Body of pancreas (tissue), 4 donors: ENCODE results near the gene ARFGAP3.

Experiments used
- POLR2A ChIP-seq, 3 donors: fragments of 450-650 bp; IDR thresholded peaks; one replicate each; pipeline ENCODE4 v1.6.1; 2016; ENCODE audit warnings: antibody characterized with exemption in 3 of 3, mild to moderate bottlenecking in 2 of 3
- TF ChIP-seq, protein P1 (sequence below), 7 experiments: fragments of 450-650 bp in 4 of 7; fragments of 200-600 bp in 3 of 7; sonication (generic) in 3 of 7; IDR thresholded peaks; one replicate each; pipeline ENCODE4 v1.5.1; 2016 to 2019; ENCODE audit warnings: antibody characterized with exemption in 7 of 7

GRCh38 chr22:42785706-42786499 lies 71.2 kb downstream of the ARFGAP3 start:
- TF ChIP-seq, protein P1, sequence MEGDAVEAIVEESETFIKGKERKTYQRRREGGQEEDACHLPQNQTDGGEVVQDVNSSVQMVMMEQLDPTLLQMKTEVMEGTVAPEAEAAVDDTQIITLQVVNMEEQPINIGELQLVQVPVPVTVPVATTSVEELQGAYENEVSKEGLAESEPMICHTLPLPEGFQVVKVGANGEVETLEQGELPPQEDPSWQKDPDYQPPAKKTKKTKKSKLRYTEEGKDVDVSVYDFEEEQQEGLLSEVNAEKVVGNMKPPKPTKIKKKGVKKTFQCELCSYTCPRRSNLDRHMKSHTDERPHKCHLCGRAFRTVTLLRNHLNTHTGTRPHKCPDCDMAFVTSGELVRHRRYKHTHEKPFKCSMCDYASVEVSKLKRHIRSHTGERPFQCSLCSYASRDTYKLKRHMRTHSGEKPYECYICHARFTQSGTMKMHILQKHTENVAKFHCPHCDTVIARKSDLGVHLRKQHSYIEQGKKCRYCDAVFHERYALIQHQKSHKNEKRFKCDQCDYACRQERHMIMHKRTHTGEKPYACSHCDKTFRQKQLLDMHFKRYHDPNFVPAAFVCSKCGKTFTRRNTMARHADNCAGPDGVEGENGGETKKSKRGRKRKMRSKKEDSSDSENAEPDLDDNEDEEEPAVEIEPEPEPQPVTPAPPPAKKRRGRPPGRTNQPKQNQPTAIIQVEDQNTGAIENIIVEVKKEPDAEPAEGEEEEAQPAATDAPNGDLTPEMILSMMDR (IDR thresholded peaks at IDR 0.05): no peak
- TF ChIP-seq POLR2A (IDR thresholded peaks at IDR 0.05): no peak
